GM18526 (cell line): ENCODE results near the gene STMN3.

Experiments
- POLR2A ChIP-seq: IDR thresholded peaks from 3 replicates; pipeline ENCODE4 v1.6.1; 2011; ENCODE audit not compliant: insufficient read length; ENCODE audit errors: extremely low read depth

The STMN3 gene

DNA sequence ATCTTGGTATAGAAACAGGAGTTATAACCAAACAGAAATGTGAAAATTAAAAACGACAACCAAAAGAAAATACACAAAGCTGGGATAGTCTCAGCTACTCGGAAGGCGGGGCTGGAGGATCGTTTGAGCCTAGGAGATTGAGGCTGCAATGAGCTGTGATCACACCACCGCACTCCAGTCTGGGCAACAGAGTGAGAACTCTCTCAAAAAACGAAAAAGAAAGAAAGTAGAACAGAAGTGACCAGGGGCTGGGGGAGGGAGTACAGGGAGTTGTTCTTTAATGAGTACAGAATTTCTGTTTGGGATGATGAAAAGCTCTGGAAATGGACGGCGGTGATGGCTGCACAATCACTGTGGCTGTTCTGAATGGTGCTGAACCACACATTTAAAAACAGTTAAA lies 32.2 kb downstream of the STMN3 start:
- TF ChIP-seq POLR2A, result no peak

- TF ChIP-seq POLR2A, result no peak
Observed at GRCh38 chr20:63619505-63619904, 33.7 kb downstream of the STMN3 start.

DNA sequence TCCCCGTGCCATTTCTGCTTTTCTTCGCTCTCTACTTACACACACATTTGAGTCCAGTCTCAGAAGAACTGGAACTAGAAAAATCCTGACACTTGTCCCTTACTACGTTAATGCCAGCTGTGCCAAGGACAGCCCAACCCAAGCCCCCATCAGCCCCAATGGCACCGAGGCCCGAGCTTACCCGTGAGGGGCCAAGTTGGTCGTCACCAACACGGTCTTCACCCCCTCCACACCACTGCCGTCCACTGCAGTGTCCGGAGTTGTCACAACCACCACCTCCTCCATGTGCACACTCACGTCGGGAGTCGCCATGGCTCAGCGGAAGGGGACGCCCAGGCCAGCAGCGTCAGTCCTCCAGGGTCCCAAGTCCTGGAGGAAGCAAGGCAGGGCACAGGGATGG lies 34.1 kb downstream of the STMN3 start:
- no peak for TF ChIP-seq POLR2A

- no peak for TF ChIP-seq POLR2A
Observed at GRCh38 chr20:63618291-63618980, 34.8 kb downstream of the STMN3 start.

DNA sequence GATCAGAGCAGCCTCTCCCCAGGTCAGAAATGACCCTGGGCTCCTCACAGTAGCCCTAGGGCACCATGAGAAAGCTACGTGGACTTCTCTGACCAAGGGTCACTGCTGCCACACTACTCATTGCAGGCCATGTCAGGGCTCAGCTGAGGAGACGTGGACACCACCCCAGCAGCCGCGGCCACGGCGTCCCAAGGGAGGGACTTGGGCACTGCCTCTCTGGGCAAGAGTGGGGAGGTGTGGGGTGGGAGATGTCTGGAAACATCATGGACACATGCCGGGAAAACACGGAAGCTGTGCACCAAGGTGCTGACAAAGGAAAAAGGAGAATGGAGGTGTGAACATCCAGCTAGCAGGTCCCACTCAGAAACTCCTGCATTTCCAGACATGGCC lies 35.4 kb downstream of the STMN3 start:
- no peak for TF ChIP-seq POLR2A

DNA sequence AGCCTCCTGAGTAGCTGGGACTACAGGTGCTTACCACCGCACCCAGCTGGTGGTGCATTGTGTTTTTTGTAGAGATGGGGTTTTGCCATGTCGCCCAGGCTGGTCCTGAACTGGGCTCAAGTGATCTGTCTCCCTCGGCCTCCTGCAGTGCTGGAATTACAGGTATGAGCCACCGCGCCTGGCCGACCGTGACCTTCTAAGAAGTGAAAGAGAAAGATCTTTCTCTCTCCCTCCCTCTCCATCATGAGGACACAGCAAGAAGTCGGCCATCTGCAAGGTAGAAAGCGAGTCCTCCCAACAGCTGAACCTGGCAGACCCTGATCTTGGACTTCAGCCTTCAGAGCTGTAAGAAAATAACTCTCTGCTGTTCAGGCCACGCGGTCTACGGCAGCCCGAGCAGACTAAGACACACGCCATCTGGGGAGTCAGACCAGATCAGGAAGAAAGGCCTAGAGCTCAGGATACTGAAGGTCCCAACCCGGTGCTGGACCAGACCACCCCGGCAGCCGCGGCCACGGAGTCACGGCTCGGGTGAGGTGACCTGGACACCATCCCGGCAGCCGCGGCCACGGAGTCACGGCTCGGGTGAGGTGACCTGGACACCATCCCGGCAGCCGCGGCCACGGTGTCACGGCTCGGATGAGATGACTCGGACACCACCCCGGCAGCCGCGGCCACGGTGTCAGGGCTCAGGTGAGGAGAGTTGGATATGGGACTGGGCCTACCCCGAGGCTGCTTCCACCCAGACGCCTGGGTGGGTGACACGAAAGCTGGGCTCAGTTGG lies 35.9 kb downstream of the STMN3 start:
- no peak for TF ChIP-seq POLR2A

DNA sequence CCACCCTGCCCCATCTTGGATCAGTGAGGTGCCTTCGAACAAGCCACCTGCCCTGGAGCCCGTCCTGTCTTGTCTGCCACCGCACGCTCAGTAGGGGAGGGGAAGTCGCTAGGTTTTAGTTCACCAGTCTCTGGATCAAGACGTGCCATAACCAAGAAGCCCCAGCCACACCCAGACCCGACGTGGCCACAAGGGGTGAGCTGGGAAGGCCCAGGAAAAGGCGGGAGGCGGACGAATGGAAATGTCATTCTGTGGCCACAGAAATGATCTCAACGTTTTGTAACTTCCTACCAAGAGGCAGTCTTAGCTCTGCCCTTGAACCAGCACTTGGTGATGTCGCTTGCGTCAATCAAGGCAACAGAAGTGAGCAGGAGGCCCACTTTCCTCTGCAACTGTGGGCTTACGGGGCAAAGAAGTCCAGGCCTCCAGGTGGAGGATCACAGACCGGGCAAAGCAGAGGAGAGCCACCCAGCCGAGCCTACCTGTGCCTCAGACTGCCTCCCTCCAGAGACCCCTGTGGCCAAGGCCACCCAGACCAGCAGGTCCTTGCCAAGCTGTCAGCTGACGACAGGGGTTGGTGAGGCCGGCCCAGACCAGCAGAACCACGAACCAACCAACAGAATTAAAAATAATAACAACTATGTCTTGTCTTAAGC lies 40.8 kb downstream of the STMN3 start:
- no peak for TF ChIP-seq POLR2A

DNA sequence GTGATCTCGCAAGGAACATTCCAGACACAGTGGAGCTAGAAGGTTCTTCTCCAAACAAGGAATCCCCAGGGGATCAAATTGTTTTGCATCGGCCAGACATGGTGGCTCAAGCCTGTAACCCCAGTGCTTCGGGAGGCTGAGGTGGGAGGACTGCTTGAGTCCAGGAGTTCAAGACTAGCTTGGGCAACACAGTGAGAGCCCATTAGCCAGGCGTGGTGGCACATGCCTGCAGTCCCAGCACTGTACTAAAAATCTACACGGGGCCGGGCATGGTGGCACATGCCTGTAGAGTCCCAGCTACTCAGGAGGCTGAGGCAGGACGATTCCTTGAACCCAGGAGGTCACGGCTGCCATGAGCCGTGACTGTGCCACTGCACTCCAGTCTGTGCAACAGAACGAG lies 41.6 kb downstream of the STMN3 start:
- no peak for TF ChIP-seq POLR2A

- no peak for TF ChIP-seq POLR2A
Observed at GRCh38 chr20:63610581-63611435, 42.4 kb downstream of the STMN3 start.

GRCh38 chr20:63606686-63607085 lies 46.5 kb downstream of the STMN3 start:
- TF ChIP-seq POLR2A, result no peak

DNA sequence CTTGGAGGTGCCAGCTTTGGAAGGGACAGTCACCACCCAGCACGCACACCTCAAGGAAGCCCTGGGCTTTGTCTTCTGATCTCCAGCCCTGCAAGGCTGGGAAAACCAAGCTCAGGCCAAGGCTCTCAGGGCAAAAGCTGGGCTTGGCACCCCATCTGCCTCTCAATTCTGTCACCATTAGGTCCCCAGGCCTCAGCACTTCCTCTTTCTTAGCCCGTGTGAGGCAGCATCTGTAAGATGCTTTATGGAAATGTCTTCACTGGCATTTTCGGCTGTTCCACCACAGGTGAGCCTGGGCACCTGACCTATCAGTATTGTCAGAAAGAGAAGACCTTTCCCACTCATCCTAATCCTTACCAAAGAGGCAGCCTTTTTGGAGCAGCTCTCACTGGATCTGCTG lies 50.9 kb downstream of the STMN3 start:
- no peak for TF ChIP-seq POLR2A

DNA sequence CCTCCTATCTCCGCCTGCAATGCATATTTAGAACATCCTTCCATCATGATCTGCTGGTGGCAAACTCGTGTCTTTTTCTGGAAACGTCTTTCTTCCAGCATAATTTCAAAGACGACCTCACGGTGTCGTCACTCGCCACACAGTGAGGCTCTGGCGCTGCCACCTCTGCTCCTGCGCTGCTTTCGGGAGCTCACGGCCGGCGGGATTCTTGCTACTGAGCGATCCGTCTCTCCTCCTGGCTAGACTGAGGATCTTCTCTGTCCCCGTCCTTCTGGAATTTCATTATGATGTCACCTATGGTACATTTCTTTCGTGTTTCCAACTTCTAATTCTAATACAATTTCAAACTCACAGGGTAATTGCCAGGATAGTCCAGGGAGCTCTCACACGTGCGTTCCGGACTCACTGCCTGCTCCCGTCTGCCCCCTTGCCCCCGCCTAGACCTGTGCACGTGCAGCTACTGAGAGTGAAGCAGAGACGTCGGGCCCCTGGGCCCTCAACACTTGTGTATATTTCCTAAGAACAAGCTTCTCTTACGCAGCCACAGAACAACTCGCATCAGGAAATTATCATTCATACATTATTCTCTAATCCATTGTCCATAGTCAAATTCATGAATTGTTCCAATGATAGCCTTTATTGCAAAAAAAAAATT lies 53.7 kb downstream of the STMN3 start:
- TF ChIP-seq POLR2A, result no peak

GRCh38 chr20:63598479-63599395 lies 54.5 kb downstream of the STMN3 start:
- no peak for TF ChIP-seq POLR2A

DNA sequence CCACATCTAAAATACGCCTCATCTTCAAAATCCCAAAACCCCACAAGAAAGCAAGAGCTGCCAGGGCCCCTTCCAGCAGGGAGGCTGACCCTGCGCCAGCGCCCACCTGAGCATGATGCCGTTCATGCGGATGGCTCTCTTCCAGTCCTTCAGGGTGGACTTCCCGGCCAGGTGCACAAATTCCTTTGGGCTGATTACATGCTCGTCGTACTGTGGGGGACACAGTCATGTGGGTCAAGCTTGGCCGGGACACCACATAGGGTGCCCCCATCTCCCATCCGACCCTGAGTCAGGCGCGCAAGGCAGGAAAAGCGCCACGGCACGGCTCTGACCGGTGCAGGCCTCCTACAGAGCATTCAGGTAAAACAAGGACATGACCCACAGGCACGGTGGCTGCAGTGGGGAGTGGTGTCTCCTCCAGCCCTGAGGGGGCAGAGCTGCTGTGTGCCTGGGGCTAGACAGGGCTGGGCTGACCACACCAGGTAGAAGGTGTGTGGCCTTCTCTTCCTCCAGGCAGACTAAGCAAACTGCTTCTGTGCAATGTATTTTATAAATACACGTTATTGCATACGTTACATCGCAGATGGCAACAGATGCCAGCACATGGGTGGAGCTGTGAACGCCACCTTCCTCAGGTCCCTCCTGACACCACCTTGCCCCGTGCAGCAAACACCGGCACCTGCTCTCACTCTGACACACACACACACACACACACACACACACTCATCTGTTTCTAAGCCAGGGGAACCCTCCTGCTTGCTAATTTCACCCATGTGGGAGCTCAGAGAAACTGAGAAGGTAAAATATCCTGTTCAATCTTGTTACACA lies 55.4 kb downstream of the STMN3 start:
- TF ChIP-seq POLR2A, result no peak
